T-helper 22 cell (primary cell): ENCODE data around the gene INSYN1.

Experiments
- DNase-seq: peaks from one replicate; pipeline ENCODE4 v3.0.0-alpha.2; 2020; ENCODE audit warnings: low read depth

Gene INSYN1

GRCh38 chr15:73687351-73687750 is 65.8 kb downstream of the INSYN1 start:
- no peak for DNase-seq

- DNase-seq, result no peak
Observed at GRCh38 chr15:73686781-73687256, 66.3 kb downstream of the INSYN1 start.

GRCh38 chr15:73685981-73686380 is 67.2 kb downstream of the INSYN1 start:
- no peak for DNase-seq
